GM11168 (cell line): ENCODE results near the gene CEP290.

Experiments
- in situ Hi-C: fragments of 300-500 bp; cut with MboI; formaldehyde crosslinking; loops from one replicate; pipeline ENCODE4 v1.12.0; 2022; ENCODE audit warnings: low sequenced_read_pairs; ENCODE audit not compliant: unreplicated experiment

CEP290 gene, protein sequence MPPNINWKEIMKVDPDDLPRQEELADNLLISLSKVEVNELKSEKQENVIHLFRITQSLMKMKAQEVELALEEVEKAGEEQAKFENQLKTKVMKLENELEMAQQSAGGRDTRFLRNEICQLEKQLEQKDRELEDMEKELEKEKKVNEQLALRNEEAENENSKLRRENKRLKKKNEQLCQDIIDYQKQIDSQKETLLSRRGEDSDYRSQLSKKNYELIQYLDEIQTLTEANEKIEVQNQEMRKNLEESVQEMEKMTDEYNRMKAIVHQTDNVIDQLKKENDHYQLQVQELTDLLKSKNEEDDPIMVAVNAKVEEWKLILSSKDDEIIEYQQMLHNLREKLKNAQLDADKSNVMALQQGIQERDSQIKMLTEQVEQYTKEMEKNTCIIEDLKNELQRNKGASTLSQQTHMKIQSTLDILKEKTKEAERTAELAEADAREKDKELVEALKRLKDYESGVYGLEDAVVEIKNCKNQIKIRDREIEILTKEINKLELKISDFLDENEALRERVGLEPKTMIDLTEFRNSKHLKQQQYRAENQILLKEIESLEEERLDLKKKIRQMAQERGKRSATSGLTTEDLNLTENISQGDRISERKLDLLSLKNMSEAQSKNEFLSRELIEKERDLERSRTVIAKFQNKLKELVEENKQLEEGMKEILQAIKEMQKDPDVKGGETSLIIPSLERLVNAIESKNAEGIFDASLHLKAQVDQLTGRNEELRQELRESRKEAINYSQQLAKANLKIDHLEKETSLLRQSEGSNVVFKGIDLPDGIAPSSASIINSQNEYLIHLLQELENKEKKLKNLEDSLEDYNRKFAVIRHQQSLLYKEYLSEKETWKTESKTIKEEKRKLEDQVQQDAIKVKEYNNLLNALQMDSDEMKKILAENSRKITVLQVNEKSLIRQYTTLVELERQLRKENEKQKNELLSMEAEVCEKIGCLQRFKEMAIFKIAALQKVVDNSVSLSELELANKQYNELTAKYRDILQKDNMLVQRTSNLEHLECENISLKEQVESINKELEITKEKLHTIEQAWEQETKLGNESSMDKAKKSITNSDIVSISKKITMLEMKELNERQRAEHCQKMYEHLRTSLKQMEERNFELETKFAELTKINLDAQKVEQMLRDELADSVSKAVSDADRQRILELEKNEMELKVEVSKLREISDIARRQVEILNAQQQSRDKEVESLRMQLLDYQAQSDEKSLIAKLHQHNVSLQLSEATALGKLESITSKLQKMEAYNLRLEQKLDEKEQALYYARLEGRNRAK (N-terminal part only)

DNA sequence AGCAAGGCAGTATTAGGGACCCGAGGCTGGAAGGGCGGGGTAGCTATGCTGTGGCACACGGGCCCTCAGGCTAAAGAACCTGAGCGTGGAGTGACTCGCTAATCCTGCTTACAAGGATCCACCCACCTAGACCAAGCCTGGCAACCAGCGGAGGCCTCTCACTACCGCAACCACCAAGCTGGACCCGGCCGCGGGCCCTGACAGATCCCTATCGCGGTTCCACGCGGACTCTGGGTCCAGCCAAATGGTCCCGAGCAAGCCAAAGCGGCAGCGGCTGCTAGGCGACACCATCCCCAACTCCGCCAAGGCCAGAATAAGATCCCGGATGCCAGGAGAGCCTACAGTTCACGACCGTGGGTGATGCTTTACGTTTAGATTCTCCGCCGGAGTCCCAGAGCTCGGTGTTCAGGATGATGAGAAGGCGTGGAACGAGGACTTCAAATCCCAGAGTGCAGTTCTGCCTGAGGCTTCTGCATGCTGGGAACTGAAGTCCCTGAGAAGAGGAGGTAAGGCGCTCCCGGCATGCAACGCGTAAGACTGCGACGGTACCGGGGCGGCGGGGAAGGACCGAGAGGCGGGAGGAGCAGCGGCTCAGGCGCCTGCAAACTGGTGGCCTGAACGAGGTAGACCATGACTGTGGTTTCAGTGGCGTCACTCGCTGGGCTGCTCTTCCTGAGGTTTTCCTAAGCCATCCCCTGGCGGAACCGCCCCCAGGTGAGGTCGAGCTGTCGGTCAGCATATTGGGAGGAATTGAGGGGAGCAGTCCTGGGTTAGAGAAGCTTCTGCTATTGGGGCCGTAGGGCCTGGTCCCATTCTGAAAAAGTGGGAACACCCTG is at the start of gene CEP290, which contains the start of gene TMTC3:
CEP290 (minus strand) TSS at position 315 of the 836 bp plus-strand sequence. CDS start 781 bp downstream, outside the sequence.
TMTC3 (plus strand) TSS at position 534 of the 836 bp plus-strand sequence. CDS start 6,009 bp downstream, outside the sequence.
- in situ Hi-C loops = no loop called here

DNA sequence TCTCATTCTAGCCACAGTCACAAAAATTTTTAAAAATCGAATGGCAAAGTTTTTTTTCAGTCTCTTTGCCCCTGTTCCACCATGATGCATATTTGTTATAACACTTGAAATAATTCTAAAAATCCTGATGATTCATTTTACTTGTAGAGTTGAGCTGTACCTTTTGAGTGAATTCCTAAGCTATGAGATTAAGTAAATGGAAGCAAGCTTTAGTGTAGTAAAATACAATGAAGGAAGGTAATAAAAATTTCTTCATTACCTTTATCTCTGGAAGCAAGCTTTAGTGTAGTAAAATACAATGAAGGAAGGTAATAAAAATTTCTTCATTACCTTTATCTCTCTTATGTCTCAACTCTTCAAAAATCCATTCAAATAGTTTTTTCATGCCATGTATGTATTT is 46.3 kb upstream of the CEP290 start:
- in situ Hi-C loops = no loop called here

DNA sequence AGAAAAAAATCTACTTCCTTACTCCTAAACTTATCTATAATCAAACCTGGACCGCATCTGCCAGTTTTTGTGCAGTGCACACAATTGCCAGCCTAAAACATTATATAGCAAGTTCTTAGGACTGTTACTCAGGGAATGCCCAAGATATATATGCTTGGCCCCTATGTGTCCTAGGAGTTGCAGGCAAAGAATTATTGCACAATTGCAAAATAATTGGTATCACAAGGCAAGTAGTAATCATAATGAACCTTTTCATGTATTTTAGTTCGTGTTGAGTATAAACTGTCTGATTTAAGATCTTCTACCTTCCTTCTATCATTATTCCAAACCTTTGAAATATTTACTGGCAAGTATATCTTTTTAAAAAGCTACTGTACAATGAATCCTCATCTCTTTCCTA is 45.7 kb upstream of the CEP290 start:
- in situ Hi-C loops = no loop called here

DNA sequence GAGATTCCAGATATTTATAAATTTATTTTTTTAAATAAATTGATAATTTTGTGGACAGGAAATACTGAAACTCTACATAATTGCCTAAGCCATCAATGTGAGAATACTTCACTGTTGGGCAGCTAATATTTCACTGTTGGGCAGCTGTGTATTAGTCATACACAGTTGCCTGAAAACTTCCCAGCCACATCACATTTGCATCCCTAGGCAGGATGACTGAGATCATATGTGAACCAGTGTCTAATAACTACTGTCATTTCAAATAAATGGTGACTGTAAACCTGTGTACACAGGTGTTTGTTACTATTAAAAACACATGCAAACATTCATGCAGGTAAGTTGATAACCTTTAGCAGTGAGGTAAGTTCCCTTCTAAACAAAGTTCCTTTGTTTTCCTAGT is 44.1 kb upstream of the CEP290 start:
- in situ Hi-C loops = no loop called here

DNA sequence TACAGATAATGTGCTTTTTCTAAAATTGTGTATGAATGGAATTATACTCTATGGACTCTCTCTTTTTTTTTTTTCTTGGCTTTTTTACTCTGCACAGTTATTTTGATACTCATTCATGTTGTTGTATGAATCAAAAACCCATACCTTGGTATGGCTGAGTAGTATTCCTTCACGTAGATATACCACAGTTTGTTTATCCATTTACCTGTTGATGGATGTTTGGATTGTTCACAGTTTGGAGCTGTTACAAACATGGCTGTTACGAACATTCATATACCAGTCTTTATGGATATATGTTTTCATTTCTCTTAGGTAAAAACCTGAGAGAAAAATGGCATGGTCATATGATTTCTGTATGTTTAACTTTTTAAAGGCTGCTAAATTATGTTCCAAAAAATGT is 43.4 kb upstream of the CEP290 start:
- in situ Hi-C loops = no loop called here

DNA sequence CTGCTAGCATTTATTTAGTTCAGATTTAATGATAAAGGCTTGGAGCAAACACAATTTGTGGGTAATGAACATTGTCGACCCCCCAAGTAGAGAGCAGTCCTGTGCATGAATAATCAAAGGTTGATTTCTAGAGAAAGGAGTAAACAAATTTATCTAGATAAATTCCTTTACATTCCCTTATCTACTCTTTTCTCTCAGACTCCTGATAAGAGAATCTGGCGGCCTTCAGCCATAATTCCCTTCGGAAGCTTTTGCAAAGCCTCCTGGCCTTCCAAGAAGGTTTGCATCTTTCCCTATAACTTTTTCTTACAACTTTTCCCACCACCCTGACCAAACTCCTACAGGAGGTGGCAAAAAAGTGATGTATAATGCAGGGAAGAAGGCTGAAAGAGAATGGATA is 42.3 kb upstream of the CEP290 start:
- in situ Hi-C loops = no loop called here

DNA sequence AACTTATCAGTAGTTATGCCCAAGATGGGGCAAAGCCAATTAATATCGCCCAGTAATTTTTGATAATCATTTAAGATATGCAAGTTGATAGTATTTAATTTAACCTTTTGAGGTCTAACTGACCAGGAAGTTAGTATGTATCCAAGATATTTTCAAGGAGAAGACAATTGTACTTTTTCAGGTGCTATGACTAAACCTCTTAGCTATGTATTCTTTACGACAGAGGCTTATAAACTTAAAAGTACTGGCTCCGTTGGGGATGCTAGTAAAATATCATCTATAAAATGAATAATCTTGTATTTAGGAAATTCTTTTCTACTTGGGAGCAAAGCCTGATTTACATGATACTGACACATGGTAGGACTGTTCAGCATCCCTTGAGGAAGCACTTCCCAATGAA is 40.5 kb upstream of the CEP290 start:
- in situ Hi-C loops = no loop called here

DNA sequence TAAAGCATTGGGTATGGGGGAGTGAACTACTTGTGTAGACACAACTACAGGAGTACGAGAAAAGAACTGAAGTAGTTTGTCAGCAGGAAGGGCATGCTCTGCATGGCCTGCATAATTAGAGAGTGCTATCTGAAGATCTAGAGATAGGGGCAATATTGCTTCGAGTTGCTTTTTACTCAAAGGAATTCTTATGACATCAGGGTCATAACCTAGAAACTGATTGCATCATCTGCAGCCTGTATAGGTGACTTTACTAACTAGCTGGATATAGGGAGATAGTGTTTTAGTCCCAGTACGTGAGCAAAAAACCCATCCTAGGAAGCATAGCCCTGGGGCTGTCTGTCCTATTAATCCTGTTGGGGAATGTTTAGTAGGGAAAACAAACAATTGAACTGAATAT is 40.0 kb upstream of the CEP290 start:
- in situ Hi-C loops = no loop called here

DNA sequence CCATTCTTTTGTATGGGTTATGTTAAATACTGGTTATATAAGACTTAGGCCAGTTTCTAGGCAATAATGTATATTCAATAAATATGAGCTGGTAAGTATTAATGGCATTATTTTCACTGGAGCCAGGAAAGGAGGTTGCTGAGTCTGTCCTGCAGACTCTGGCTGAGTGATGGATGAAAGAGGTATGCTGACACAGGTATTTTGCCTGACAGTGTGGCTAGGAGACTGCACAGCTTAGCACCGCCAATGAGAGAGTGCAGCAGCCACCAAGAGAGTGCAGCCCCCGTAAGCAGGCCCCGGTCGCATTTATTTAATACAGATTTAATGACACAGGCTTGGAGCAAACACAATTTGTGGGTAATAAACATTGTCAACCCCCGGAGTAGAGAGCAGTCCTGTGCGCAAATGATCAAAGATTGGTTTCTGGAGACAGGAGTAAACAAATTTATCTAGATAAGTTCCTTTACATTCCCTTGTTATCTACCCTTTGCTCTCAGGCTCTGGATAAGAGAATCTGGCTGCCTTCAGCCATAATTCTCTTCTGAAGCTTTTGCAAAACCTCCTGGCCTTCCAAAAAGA is 37.6 kb upstream of the CEP290 start:
- in situ Hi-C loops = no loop called here

DNA sequence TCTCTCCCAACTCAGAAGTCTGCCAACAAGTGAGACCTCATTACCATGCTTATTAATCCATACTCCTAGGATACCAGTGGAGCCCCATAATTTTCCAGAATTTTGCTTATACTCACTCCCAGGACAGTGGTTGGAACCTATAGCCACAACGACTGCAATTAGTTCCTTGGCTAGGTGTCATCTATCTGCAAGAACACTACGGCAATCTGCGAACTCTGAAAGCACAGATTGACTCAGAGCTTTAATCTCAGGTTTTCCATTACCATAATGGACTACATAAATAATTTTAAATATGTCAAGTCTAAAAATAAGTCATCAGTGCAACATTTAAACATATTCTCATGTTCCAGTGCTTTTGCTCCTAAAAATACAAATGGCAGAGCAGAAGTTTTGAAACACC is 33.7 kb upstream of the CEP290 start:
- in situ Hi-C loops = no loop called here

DNA sequence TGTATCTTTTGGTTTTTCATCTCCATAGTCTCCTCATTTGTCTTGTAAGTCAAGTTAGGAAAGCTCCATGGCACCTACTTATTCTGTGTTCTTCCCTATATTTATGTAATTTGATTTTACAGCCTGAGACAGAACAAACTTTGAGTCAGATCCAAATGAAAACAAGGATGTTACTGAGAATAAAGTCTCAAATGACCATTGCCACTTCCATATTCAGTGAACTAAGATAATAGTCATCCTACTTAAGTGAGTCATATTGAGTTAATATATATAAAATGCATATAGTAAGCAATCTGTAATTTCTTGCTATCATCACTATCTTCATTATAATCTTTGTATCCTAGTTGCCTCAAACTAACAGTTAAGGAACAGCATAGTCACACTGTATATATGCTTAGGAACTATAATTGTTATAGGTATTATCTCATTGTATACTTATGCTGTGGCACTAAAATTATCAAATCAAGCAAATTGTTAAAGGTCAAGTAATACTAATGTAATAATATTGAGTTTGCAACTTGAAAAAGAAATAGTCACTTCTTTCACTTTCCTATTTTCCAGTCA is 31.0 kb upstream of the CEP290 start:
- in situ Hi-C loops = no loop called here

DNA sequence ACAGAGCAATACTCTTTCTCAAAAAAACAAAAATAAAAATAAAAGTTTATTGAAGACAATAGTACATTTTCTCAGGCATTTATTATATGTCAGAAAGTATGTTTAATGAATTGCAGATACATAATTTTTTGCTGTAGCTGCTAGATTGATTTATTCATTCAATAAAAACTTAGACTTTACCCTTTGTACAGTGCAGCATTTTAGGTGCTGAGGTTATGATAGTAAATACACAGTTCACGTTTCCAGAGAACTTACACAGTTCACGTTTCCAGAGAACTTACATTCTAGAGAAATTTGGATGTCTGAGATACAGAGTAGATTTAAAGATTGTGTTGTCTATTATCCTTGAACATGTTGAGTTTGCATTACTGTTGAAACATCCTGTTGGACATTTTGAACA is 25.5 kb upstream of the CEP290 start:
- in situ Hi-C loops = no loop called here

DNA sequence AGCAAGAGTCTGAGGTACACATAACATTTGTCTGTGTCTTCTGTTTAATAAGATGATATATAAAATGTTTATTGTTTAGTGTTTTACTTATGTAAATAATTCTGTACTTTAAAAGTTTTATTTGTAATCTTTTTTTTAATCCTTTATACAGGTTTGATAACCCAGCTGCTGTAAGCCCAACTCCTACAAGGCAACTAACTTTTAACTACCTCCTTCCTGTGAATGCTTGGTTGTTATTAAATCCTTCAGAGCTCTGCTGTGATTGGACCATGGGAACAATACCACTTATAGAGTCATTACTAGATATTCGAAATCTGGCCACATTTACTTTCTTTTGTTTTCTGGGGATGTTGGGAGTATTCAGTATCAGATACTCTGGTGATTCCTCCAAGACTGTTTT is 24.3 kb upstream of the CEP290 start:
- in situ Hi-C loops = no loop called here

DNA sequence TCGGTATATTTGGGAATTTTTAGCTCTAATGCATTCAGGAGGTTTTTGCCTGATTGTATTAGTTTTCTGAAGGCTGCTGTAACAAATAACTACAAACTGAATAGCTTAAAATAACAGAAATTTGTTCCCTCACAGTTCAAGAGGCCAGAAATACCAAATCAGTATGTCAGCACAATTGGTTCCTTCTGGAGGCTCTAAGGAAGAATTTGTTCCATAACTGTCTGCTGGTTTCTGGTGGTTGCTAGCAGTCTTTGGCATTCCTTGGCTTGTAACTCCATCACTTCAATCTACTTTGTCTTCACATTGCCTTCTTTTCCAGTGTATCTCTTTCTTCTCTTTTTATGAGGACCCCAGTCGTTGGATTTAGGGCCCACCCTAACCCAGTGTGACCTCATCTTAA is 21.5 kb upstream of the CEP290 start:
- in situ Hi-C loops = no loop called here

DNA sequence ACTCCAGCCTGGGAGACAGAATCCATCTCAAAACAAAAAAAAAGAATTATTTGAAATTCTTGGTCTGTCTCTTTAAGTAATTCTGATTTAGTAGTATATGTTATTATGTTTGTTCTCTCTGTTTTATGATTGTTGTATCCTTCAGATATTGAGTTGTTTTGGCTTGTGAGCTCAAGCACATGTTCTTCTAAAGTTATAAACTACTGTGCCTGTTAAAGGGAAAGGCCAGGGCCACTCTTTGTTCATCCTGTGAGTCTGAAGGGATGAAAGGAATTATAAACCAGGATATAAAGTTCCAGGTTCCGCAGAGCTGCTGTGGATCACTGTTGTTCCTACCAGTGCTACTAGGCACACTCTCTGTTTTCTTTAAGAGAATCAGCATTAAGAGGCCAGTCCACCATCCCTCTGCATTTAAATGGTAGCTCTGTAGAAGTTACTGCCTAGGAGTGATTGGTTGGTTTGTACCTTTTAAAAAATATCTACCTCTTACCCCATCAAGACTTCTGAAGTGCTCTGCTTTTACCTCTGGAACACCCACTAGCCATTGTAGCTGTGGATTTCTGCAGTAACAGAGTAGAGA is 14.3 kb upstream of the CEP290 start:
- in situ Hi-C loops = no loop called here

DNA sequence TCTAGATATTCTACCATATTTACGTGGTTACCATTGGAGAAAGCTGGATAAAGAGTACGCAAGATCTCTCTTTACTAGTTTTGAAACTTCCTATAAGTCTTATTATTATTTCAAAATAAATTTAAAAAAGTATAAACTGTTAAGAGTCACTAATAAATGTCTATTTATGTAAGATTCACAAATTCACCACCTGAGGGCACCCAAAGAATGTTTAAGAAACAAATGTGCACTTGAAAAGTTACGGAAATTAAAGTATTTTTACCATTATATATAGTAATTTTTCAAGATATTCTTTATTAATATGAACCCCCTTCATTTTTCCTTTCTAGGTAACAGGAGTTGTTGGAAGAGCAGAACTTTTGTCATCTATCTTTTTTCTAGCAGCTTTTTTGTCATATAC is 12.1 kb upstream of the CEP290 start:
- in situ Hi-C loops = no loop called here

DNA sequence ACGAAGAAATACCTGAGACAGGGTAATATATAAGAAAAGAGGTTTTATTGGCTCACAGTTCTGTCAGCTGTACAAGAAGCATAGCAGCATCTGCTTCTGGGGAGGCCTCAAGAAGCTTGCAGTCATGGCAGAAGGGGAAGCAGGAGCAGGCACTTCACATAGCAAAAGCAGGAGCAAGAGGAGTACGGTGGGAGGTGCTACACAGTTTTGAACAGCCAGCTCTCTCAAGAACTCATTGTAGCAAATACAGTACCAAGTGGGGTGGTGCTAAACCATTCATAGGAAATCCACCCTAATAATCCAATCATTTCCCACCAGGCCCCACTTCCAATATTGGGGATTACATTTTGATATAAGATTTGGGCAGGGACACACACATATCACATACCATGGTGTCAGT is 8.2 kb upstream of the CEP290 start:
- in situ Hi-C loops = no loop called here

DNA sequence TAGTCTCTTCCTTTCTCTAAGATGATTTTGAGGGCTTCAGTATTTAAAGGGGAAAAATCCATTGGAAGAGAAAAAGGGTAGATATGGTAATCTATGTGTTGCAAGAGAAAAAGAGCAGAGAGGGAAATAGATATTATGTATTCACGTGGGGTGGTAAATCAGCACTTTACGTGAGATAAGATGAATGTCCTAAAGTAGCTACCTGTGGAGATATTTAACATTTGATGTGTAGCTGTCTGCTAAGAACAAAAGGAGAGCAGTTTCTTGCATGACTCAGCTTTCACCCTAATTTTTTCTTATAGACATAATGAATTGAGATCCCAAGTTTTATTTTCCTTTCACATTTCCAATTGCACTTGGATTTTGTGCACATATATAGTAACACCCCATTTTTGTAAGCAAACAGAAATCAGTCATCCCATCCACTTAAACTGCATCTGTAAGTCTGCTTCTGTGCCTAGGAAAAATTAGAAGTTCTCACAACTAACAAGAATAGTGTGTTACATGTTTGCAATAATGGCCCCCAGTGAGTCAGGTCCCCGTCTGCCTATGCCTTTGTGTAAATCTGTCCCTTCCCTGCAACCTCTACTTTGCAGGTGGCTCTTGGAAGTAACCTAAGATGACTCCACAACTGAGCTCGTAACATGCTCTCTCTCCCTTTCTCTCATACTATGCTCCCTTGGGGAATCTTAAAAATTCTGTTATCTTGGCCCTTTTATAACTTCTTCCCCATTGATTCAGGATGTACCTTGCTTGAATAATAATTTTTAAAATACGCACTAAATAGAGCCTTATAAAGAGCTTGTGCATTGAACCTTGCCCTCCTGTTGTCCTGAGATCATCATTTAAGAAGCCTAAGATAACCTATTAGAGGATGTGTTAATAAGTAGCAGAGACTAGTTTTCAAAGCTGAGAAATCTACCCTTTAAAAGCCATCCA is 3.9 kb upstream of the CEP290 start:
- in situ Hi-C loops = no loop called here
